HG02943 (cell line): Measurements from ENCODE around the gene ARL2.
"Not testable (repeated sequence)": the region's sequence is repeated elsewhere in the genome, so short reads cannot be mapped to it uniquely, and the experiment has no call there.

Source experiments
- ATAC-seq: cut with Tn5 transposase; IDR thresholded peaks from one replicate; pipeline ENCODE4 v1.9.1; 2021; ENCODE audit warnings: mild to moderate bottlenecking, low read depth, moderate library complexity; ENCODE audit not compliant: unreplicated experiment

Gene ARL2

GRCh38 chr11:65003968-65004367 lies 10.0 kb upstream of the ARL2 start:
- ATAC-seq: not testable (repeated sequence)

- ATAC-seq: no peak
Observed at GRCh38 chr11:65008016-65008415, 5.9 kb upstream of the ARL2 start.

- ATAC-seq: no peak
Observed at GRCh38 chr11:65008873-65009272, 5.1 kb upstream of the ARL2 start.

- peak; percentile 62 for ATAC-seq
Observed at GRCh38 chr11:65013130-65013887, 651 bp upstream of the ARL2 start.

DNA sequence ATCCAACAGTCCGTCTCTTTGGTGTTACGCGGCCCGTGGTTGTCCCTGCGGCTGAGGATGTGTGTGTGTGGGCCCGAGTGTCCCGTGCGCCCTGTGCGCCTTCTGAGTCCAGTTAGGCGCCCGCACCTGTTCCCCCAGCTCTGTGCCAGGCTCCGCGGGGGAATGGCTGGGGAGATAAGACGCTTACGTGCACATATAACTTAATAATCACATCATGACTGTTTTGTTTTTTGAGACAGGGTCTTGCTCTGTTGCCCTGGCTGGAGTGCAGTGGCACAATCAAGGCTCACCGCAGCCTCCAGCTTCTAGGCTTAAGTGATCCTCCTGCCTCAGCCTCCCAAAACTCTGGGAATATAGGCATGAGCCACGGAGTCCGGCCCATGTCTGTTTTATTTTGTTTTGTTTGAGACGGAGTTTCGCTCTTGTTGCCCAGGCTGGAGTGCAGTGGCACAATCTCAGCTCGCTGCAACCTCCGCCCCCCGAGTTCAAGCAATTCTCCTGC lies 817 bp downstream of the ARL2 start:
- no peak for ATAC-seq

DNA sequence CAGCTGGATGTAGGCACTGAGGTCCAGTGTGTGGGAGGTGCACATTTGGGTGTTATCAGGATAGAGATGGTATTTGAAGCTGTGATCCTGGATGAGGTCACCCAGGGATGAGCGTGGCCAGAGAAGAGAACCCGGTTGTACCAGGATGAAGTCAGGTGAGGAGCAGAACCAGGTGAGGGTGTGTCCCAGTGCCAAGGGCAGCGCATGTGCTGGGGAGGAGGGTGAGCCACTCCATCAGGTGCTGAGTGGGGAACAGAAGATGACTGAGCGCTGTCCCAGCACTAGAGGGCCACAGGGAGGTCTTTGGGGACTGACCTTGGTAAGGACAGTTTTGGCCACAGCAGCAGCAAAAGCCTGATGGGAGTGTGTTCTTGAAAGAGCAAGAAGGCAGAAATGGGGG lies 2.7 kb downstream of the ARL2 start:
- ATAC-seq: no peak

DNA sequence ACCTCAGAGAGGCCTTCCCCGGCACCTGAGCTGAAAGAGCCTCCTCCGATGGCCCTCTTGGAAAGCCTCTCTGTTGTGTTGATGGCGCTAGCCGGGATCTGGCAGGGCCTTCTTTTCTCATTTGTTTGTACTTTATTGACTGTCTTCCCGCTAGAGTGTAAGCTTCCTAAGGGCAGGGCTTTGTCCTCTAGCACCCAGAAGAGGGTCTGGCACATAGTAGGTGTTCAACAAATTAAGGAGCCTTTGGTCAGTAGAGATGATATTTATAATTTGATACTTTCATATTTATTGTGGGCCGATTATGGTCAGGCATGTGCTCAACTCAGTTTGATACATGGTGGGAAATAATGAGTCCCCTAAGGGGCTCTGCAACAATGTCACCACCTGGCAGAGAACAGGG lies 4.0 kb downstream of the ARL2 start:
- no peak for ATAC-seq

- no peak for ATAC-seq
Observed at GRCh38 chr11:65019824-65020223, 5.9 kb downstream of the ARL2 start.

DNA sequence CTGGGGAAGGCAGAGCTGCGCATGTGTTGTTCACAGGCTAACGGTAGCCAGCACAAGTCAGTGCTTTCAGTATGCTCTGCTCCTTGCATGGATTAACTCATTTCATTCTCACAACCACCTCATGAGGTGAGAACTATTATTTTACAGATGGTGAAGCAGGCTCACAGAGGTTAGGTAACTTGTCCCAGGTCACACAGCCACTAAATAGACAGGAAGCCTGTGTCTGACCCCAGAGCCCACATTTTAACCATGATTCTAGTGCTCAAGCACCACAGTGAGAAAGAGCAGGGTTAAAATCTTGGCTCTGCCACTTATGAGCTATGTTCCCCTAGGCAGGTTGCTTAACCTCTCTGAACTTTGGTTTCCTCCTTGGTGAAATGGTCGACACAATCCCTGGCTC lies 7.0 kb downstream of the ARL2 start:
- ATAC-seq: no peak

GRCh38 chr11:65021509-65021908 lies 7.5 kb downstream of the ARL2 start:
- ATAC-seq: no peak

GRCh38 chr11:65023502-65023901 lies 9.5 kb downstream of the ARL2 start:
- ATAC-seq: not testable (repeated sequence)

- ATAC-seq: no peak
Observed at GRCh38 chr11:65026810-65027209, 12.8 kb downstream of the ARL2 start.

DNA sequence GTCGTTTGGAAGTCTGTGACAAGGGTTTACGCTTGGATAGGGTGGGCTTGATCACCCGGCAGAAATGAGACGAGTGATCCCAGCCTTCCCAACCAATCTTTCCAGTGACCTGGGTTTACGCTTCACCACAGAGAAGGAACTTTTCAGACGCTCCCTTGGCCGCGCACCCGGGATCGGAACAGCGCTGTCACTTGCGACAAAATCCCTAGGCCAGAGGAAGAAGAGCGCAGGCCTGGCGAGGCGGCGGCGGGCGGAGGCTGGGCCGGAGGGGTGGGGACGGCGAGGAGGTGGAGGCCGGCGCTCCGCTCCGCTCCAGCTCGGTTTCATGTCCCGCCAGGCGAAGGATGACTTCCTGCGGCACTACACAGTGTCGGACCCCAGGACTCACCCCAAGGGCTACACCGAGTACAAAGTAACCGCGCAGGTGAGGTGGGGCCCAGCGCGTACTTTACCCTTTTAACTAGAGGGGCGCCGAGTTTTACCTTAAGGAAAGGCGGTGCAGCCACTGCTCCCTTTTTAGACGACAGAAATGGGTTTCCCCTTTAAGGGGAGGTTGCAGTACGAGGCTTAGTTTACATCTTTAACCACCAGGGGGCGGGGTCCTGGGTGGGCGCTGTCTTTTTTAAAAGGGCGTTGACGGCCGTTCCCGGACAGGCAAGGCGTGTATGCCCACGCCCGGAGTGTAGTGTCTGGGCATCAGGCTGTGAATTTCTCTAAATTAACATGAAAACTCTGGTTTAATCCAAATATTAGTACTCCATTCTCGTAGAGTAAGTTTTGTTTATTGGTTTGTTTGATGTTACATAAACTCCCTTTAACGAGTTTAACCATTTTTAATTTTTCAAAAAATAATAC lies 13.5 kb downstream of the ARL2 start, which contains the start of gene SNX15:
Gene SNX15, plus strand, starts transcription at position 227 of the 855 bp plus-strand sequence. Its CDS starts 99 bp downstream, at position 326.
- ATAC-seq: peak; percentile 84

DNA sequence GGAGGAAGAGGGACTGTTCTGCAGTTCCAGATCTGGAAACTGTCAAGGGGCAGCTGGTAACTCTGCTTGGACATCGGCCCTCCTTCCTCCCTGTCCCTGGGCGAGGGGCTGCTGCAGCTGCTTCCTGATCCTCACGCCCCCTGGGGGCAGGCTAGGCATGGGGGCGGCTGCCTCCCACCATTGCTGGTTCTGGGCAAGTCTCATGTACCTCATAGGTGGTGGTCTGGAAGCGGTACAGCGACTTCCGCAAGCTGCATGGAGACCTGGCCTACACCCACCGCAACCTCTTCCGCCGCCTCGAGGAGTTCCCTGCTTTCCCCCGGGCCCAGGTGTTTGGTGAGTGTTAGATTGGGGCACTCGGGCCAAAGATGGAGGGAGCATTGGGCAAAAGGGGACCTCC lies 18.3 kb downstream of the ARL2 start:
- ATAC-seq: no peak

DNA sequence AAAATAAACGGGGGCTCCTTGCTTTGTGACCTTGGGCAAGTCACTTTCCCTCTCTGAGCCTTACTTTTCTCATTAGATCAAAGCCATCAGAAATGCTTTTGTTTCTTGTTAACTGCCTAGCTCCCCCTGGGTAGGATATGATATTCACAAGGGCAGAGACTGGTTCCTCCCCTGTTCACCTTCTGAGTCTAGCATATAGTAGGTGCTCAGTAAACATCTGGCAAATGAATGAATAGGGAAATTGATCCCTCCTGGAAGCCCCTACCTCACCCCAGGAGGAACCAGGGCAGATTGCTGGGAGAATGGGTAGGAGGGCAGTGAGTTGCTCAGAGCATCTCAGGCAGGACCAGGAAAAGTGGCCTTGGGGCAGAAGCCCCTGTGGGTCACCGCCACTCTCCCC lies 20.5 kb downstream of the ARL2 start:
- no peak for ATAC-seq

- ATAC-seq: no peak
Observed at GRCh38 chr11:65035579-65035978, 21.6 kb downstream of the ARL2 start.

DNA sequence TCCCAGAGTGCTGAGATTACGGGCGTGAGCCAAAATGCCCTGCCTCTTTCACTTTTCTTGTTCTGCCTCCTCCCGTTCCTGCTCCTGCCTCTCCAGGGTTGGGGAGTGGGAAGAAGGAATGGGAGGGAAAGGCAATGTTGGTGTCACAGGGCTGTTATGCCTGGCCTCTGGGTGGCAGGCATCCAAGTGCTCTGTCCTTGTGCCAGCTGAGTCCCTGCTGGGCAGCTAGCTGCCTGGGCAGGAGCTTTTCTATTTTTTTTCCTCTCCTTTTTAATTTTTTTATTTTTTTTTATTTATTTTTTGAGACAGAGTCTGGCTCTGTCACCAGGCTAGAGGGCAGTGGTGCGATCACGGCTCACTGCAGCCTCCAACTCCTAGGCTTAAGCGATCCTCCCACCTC lies 23.0 kb downstream of the ARL2 start:
- no peak for ATAC-seq

- ATAC-seq: no peak
Observed at GRCh38 chr11:65040520-65040846, 26.5 kb downstream of the ARL2 start.

DNA sequence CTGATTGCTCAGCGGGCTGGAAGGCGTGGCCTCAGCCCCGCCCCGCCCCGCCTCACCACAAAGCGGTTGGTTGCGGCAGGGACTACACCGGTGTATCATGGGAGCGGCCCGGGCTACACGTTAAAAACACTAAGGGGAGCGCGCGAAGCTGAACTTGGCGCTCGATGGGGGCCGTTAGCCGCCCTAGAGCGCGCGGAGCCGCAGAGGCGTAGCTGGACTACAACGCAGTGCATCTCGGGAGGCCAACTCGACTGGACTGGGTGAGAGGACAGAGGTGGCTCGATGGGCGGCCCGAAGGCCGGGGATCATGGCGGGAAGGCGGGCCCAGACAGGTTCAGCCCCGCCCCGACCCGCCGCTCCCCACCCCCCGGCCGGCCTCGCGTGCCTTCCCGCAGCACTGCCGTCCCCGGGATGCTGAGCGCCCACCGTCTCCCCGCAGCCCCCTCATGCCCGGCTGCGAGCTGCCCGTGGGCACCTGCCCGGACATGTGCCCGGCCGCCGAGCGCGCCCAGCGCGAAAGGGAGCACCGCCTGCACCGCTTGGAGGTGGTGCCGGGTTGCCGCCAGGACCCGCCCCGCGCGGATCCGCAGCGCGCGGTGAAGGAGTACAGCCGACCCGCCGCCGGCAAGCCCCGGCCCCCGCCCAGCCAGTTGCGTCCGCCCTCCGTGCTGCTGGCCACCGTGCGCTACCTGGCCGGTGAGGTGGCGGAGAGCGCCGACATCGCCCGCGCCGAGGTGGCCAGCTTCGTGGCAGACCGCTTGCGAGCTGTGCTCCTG lies 27.1 kb downstream of the ARL2 start, which contains the start of gene SAC3D1:
Gene SAC3D1, plus strand, starts transcription at position 364 of the 776 bp plus-strand sequence. Its CDS starts 83 bp downstream, at position 447.
- ATAC-seq: peak; percentile 81

DNA sequence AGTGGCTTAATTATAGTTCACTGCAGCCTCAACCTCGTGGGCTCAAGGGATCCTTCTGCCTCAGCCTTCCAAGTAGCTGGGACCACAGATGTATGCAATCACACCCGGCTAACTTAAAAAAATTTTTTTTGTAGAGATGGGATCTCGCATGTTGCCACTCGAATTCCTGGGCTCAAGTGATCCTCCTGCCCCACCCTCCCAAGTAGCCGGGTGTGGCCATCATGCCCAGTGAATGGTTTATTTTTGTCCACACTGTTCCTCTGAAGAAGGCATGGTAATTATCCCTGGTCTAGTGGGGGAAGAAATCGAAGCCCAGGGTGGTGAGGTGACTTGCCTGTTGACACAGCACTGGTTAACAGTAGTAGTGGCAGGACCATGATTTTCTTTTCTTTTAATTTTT lies 28.9 kb downstream of the ARL2 start:
- ATAC-seq: no peak
